ENCODE results near the gene TTLL8.

Gene TTLL8

GRCh38 chr22:50082197-50082715 lies 24.2 kb upstream of the TTLL8 start:
- DNase-seq (ENCODE audit: low read depth), result no peak

GRCh38 chr22:50081426-50082196 lies 23.5 kb upstream of the TTLL8 start:
- H3K4me3 ChIP-seq (ENCODE audit: low read length), result no peak overlapping the region
- DNase-seq (ENCODE audit: low read depth), result no peak

More at GRCh38 chr22:50082197-50082715, 24.2 kb upstream of the TTLL8 start:
- Histone ChIP-seq H3K4me3 (ENCODE audit: low read length) (no peak overlapping the region), H3K36me3 (ENCODE audit: control insufficient read depth, insufficient read depth, low read length, severe bottlenecking) (no peaks in the 10 kb centered on the region), H3K9ac (ENCODE audit: low read length) (no peak overlapping the region), H3K9me3 (ENCODE audit: control insufficient read depth, low read length) (no peaks in the 10 kb centered on the region), H3K4me1 (ENCODE audit: control insufficient read depth, insufficient read depth, low read length) (peaks cover 6% of the 10 kb centered on the region), H3K27me3 (replicated peaks; ENCODE audit: control insufficient read depth, insufficient read depth, low read length) (peaks cover 47% of the 10 kb centered on the region)

GRCh38 chr22:50080077-50080465 lies 22.0 kb upstream of the TTLL8 start:
- Histone ChIP-seq H3K27me3 (replicated peaks; ENCODE audit: control insufficient read depth, insufficient read depth, low read length) (peaks cover 58% of the 10 kb centered on the region), H3K9ac (ENCODE audit: low read length) (no peak overlapping the region), H3K4me3 (ENCODE audit: low read length) (no peak overlapping the region), H3K9me3 (ENCODE audit: control insufficient read depth, low read length) (no peaks in the 10 kb centered on the region), H3K36me3 (ENCODE audit: control insufficient read depth, insufficient read depth, low read length, severe bottlenecking) (no peaks in the 10 kb centered on the region), H3K4me1 (ENCODE audit: control insufficient read depth, insufficient read depth, low read length) (no peaks in the 10 kb centered on the region)
- DNase-seq (ENCODE audit: low read depth), result no peak

More at GRCh38 chr22:50081426-50082196, 23.5 kb upstream of the TTLL8 start:
- Histone ChIP-seq H3K4me1 (ENCODE audit: control insufficient read depth, insufficient read depth, low read length) (no peaks in the 10 kb centered on the region), H3K9me3 (ENCODE audit: control insufficient read depth, low read length) (no peaks in the 10 kb centered on the region), H3K36me3 (ENCODE audit: control insufficient read depth, insufficient read depth, low read length, severe bottlenecking) (no peaks in the 10 kb centered on the region), H3K9ac (ENCODE audit: low read length) (no peak overlapping the region), H3K27me3 (replicated peaks; ENCODE audit: control insufficient read depth, insufficient read depth, low read length) (peaks cover 51% of the 10 kb centered on the region)

- H3K9me3 ChIP-seq (ENCODE audit: control insufficient read depth, low read length), result no peaks in the 10 kb centered on the region
- no peaks in the 10 kb centered on the region for H3K4me1 ChIP-seq (ENCODE audit: control insufficient read depth, insufficient read depth, low read length)
- H3K4me3 ChIP-seq (ENCODE audit: low read length), result no peak overlapping the region
- H3K27me3 ChIP-seq (replicated peaks; ENCODE audit: control insufficient read depth, insufficient read depth, low read length), result peaks cover 50% of the 10 kb centered on the region
- H3K36me3 ChIP-seq (ENCODE audit: control insufficient read depth, insufficient read depth, low read length, severe bottlenecking), result no peaks in the 10 kb centered on the region
- DNase-seq (ENCODE audit: low read depth), result no peak
- H3K9ac ChIP-seq (ENCODE audit: low read length), result no peak overlapping the region
These were observed 20.7 kb upstream of the TTLL8 start for GRCh38 chr22:50078761-50079160.

- no peak overlapping the region for H3K4me3 ChIP-seq (ENCODE audit: low read length)
- H3K36me3 ChIP-seq (ENCODE audit: control insufficient read depth, insufficient read depth, low read length, severe bottlenecking), result no peaks in the 10 kb centered on the region
- no peak for DNase-seq (ENCODE audit: low read depth)
- no peaks in the 10 kb centered on the region for H3K9me3 ChIP-seq (ENCODE audit: control insufficient read depth, low read length)
- no peak overlapping the region for H3K9ac ChIP-seq (ENCODE audit: low read length)
- no peaks in the 10 kb centered on the region for H3K4me1 ChIP-seq (ENCODE audit: control insufficient read depth, insufficient read depth, low read length)
- peaks cover 45% of the 10 kb centered on the region for H3K27me3 ChIP-seq (replicated peaks; ENCODE audit: control insufficient read depth, insufficient read depth, low read length)
These were observed 20.1 kb upstream of the TTLL8 start for GRCh38 chr22:50078246-50078645.

GRCh38 chr22:50076646-50077535 lies 18.8 kb upstream of the TTLL8 start:
- peaks cover 37% of the 10 kb centered on the region for H3K27me3 ChIP-seq (replicated peaks; ENCODE audit: control insufficient read depth, insufficient read depth, low read length)
- H3K36me3 ChIP-seq (ENCODE audit: control insufficient read depth, insufficient read depth, low read length, severe bottlenecking), result no peaks in the 10 kb centered on the region
- H3K9ac ChIP-seq (ENCODE audit: low read length), result no peak overlapping the region
- no peak overlapping the region for H3K4me3 ChIP-seq (ENCODE audit: low read length)
- H3K4me1 ChIP-seq (ENCODE audit: control insufficient read depth, insufficient read depth, low read length), result no peaks in the 10 kb centered on the region
- H3K9me3 ChIP-seq (ENCODE audit: control insufficient read depth, low read length), result no peaks in the 10 kb centered on the region
- DNase-seq (ENCODE audit: low read depth), result no peak

GRCh38 chr22:50074551-50075530 lies 16.7 kb upstream of the TTLL8 start:
- DNase-seq (ENCODE audit: low read depth), result no peak
- Histone ChIP-seq H3K4me1 (ENCODE audit: control insufficient read depth, insufficient read depth, low read length) (no peaks in the 10 kb centered on the region), H3K4me3 (ENCODE audit: low read length) (no peak overlapping the region), H3K9ac (ENCODE audit: low read length) (no peak overlapping the region), H3K36me3 (ENCODE audit: control insufficient read depth, insufficient read depth, low read length, severe bottlenecking) (no peaks in the 10 kb centered on the region), H3K9me3 (ENCODE audit: control insufficient read depth, low read length) (no peaks in the 10 kb centered on the region), H3K27me3 (replicated peaks; ENCODE audit: control insufficient read depth, insufficient read depth, low read length) (peaks cover 40% of the 10 kb centered on the region)

GRCh38 chr22:50074056-50074455 lies 16.0 kb upstream of the TTLL8 start:
- no peak overlapping the region for H3K4me3 ChIP-seq (ENCODE audit: low read length)
- H3K36me3 ChIP-seq (ENCODE audit: control insufficient read depth, insufficient read depth, low read length, severe bottlenecking), result no peaks in the 10 kb centered on the region
- no peak for DNase-seq (ENCODE audit: low read depth)
- H3K4me1 ChIP-seq (ENCODE audit: control insufficient read depth, insufficient read depth, low read length), result no peaks in the 10 kb centered on the region
- H3K9me3 ChIP-seq (ENCODE audit: control insufficient read depth, low read length), result no peaks in the 10 kb centered on the region
- H3K9ac ChIP-seq (ENCODE audit: low read length), result no peak overlapping the region
- peaks cover 33% of the 10 kb centered on the region for H3K27me3 ChIP-seq (replicated peaks; ENCODE audit: control insufficient read depth, insufficient read depth, low read length)

GRCh38 chr22:50072714-50073538 lies 14.8 kb upstream of the TTLL8 start:
- H3K36me3 ChIP-seq (ENCODE audit: control insufficient read depth, insufficient read depth, low read length, severe bottlenecking), result no peaks in the 10 kb centered on the region
- H3K9ac ChIP-seq (ENCODE audit: low read length), result no peak overlapping the region
- H3K4me3 ChIP-seq (ENCODE audit: low read length), result no peak overlapping the region
- H3K9me3 ChIP-seq (ENCODE audit: control insufficient read depth, low read length), result no peaks in the 10 kb centered on the region
- H3K4me1 ChIP-seq (ENCODE audit: control insufficient read depth, insufficient read depth, low read length), result no peaks in the 10 kb centered on the region
- no peak for DNase-seq (ENCODE audit: low read depth)
- H3K27me3 ChIP-seq (replicated peaks; ENCODE audit: control insufficient read depth, insufficient read depth, low read length), result peaks cover 33% of the 10 kb centered on the region

- H3K27me3 ChIP-seq (replicated peaks; ENCODE audit: control insufficient read depth, insufficient read depth, low read length), result peaks cover 33% of the 10 kb centered on the region
- DNase-seq (ENCODE audit: low read depth), result no peak
- H3K36me3 ChIP-seq (ENCODE audit: control insufficient read depth, insufficient read depth, low read length, severe bottlenecking), result no peaks in the 10 kb centered on the region
These were observed 14.1 kb upstream of the TTLL8 start for GRCh38 chr22:50072167-50072555.

More at GRCh38 chr22:50072167-50072555, 14.1 kb upstream of the TTLL8 start:
- H3K9ac ChIP-seq (ENCODE audit: low read length), result no peak overlapping the region
- H3K4me1 ChIP-seq (ENCODE audit: control insufficient read depth, insufficient read depth, low read length), result no peaks in the 10 kb centered on the region
- no peak overlapping the region for H3K4me3 ChIP-seq (ENCODE audit: low read length)
- H3K9me3 ChIP-seq (ENCODE audit: control insufficient read depth, low read length), result no peaks in the 10 kb centered on the region

All from adipocyte (in vitro differentiated cells).